ENCODE results near the gene GOSR2.

GRCh38 chr17:46982577-46982976 lies 59.6 kb downstream of the GOSR2 start:
- no peak for TF ChIP-seq YY1 (IDR thresholded peaks at IDR 0.05; ENCODE audit: insufficient read depth, insufficient read length)
- TF ChIP-seq SUZ12 (IDR thresholded peaks at IDR 0.05; ENCODE audit: extremely low read depth, insufficient read depth, insufficient read length) = no peak
